ENCODE measurements around the gene C22orf39.
A peak's percentile ranks its signal among the peaks of the same experiment; 100 is the strongest.

C22orf39 gene

DNA sequence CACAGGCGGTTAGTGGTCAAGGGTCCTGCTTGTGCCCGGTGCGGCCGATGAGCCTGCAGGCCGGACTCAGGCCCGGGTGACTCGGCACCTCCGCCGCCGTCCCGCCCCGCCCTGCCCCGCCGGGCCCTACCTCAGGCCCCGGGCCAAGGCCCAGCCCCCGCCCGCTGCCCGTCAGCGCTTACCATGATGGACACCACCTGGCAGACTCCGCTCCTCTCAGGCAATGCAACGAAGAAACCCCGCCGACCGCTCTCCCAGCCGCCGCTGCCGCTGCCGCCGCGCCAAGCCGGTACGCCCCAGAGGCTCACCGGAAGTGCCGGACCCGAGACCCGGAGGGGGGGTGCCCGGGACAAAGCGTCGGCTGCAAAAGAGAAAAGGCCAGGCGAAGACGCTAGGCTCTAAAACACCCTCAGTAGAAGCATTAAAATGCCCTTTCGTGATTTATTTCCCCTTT is 31.4 kb upstream of the C22orf39 start, which contains the start of gene UFD1:
Gene UFD1, minus strand, starts transcription at position 293 of the 454 bp plus-strand sequence. Its CDS starts 108 bp downstream, at position 185.
- DNase-seq (peak; percentile 85), ATAC-seq (ENCODE audit: insufficient read depth, low read depth) (peak; percentile 64)
- no peaks in the 10 kb centered on the region for H3K27me3 ChIP-seq (ENCODE audit: insufficient read depth, low read length, poor library complexity)
- no peaks in the 10 kb centered on the region for H3K9me3 ChIP-seq (ENCODE audit: insufficient read depth, low read length, severe bottlenecking)
- peaks cover 59% of the 10 kb centered on the region for H4K20me1 ChIP-seq (ENCODE audit: insufficient read depth, low read length)
- peak within 1 kb of the TSS; percentile 52 to 98 for H3K4me3 ChIP-seq (ENCODE audit: low read depth in 1 of 2, low read length in 2 of 2)
- peaks cover 55% of the 10 kb centered on the region for H3K36me3 ChIP-seq (ENCODE audit: insufficient read depth, low read length)
- TF ChIP-seq EZH2 (IDR thresholded peaks at IDR 0.05; ENCODE audit: borderline replicate concordance, low read depth, low read length, severe bottlenecking) = no peak
- TF ChIP-seq, protein P1, sequence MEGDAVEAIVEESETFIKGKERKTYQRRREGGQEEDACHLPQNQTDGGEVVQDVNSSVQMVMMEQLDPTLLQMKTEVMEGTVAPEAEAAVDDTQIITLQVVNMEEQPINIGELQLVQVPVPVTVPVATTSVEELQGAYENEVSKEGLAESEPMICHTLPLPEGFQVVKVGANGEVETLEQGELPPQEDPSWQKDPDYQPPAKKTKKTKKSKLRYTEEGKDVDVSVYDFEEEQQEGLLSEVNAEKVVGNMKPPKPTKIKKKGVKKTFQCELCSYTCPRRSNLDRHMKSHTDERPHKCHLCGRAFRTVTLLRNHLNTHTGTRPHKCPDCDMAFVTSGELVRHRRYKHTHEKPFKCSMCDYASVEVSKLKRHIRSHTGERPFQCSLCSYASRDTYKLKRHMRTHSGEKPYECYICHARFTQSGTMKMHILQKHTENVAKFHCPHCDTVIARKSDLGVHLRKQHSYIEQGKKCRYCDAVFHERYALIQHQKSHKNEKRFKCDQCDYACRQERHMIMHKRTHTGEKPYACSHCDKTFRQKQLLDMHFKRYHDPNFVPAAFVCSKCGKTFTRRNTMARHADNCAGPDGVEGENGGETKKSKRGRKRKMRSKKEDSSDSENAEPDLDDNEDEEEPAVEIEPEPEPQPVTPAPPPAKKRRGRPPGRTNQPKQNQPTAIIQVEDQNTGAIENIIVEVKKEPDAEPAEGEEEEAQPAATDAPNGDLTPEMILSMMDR (IDR thresholded peaks at IDR 0.05; ENCODE audit: borderline replicate concordance, extremely low read depth, low read length, poor library complexity, severe bottlenecking) = no peak
- peak within 1 kb of the TSS; percentile 98 for H2AFZ ChIP-seq (ENCODE audit: low read depth, low read length)
- peak within 1 kb of the TSS; percentile 93 for H3K4me2 ChIP-seq (ENCODE audit: insufficient read depth, low read length)
- H3K27ac ChIP-seq (ENCODE audit: low read length) = peak within 1 kb of the TSS; percentile 100
- H3K9ac ChIP-seq (ENCODE audit: low read depth, low read length) = peak within 1 kb of the TSS; percentile 79
- peaks cover 47% of the 10 kb centered on the region for H3K4me1 ChIP-seq (ENCODE audit: insufficient read depth, low read length)
- peaks cover 86% of the 10 kb centered on the region for H3K79me2 ChIP-seq (ENCODE audit: insufficient read depth, low read length)

DNA sequence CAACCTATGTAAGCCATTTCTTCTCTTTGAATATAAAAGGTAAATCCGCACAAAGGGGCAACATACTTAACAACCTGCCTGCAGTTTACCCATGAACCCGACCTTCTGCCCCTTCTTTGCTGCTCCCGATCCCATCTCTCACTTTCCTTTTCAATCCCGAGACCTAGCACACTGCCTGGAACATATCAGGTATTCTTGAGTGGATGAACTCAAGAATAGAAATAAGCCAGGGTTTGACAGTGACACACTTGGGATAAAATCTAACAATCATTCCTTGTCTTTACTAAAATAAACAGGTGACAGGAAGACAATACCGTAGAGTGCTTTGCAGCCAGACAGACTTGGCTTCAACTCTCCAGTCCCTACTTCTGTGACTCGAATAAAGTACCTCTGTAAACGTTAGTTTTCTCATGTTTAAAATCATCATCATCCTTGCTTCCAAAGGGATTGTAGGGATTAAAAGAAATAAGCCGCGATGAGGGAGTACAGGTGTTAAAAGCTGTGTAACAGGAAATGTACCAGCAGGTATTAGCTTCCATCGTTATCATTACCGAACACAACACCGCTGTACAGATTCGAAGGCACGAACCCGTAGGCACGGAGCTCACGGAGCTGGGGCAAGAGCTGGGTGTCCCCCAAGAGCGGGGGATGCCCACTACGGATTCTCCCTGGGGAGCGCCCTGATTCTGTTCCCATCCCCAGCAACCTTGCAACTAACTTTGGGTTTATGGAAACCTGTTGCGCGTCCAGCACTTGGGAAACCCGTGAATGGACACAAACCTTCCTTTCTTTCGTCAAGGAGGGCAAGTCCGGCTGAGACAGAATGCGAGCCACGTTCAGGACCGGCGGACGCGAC is 30.8 kb upstream of the C22orf39 start:
- ATAC-seq (ENCODE audit: insufficient read depth, low read depth) (no peak), DNase-seq (peak; percentile 20)
- Histone ChIP-seq H2AFZ (ENCODE audit: low read depth, low read length) (peak overlapping the region; percentile 98), H3K9ac (ENCODE audit: low read depth, low read length) (peak overlapping the region; percentile 79), H3K9me3 (ENCODE audit: insufficient read depth, low read length, severe bottlenecking) (no peaks in the 10 kb centered on the region), H3K4me1 (ENCODE audit: insufficient read depth, low read length) (peaks cover 43% of the 10 kb centered on the region), H3K36me3 (ENCODE audit: insufficient read depth, low read length) (peaks cover 55% of the 10 kb centered on the region), H3K79me2 (ENCODE audit: insufficient read depth, low read length) (peaks cover 86% of the 10 kb centered on the region), H3K27me3 (ENCODE audit: insufficient read depth, low read length, poor library complexity) (no peaks in the 10 kb centered on the region), H4K20me1 (ENCODE audit: insufficient read depth, low read length) (peaks cover 63% of the 10 kb centered on the region), H3K27ac (ENCODE audit: low read length) (peak overlapping the region; percentile 100), H3K4me3 (ENCODE audit: low read depth in 1 of 2, low read length in 2 of 2) (peak overlapping the region; percentile 52 to 98), H3K4me2 (ENCODE audit: insufficient read depth, low read length) (peak overlapping the region; percentile 93)
- TF ChIP-seq EZH2 (IDR thresholded peaks at IDR 0.05; ENCODE audit: borderline replicate concordance, low read depth, low read length, severe bottlenecking) = no peak

DNA sequence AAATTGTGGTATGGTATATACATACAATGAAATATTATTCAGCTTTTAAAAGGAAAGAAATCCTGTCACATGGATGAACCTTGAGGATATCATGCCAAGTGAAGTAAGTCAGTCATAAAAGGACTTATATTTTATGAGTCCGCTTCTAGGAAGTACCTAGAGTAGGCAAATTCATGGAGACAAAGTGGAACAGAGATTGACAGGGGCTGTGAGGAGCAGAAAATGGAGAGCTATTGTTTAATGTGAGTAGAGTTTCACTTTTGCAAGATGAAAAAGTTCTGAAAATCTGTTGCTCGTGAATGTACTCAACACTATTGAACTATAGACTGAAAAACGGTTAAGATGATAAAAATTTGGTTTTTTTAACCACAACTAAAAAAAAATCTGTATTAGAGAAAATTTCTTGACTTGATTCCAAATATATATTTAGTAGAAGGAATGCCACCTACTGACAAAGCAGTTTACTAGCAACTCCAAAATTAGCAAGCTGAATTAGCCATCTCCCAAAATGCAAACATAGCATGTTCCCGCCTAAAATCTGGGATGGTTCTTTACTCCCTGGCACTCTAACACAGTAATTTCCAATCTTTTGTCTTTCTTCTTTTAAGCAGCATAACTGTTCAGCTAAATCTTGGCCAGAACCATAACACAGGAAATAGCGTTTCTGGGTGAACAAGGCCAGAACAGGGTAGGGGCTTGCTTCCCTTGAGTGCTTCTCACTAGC is 30.0 kb upstream of the C22orf39 start:
- Histone ChIP-seq H2AFZ (ENCODE audit: low read depth, low read length) (no peak overlapping the region), H3K4me1 (ENCODE audit: insufficient read depth, low read length) (peaks cover 43% of the 10 kb centered on the region), H3K36me3 (ENCODE audit: insufficient read depth, low read length) (peaks cover 56% of the 10 kb centered on the region), H3K27ac (ENCODE audit: low read length) (peak overlapping the region; percentile 100), H3K4me2 (ENCODE audit: insufficient read depth, low read length) (peak overlapping the region; percentile 93), H3K9ac (ENCODE audit: low read depth, low read length) (peak overlapping the region; percentile 79), H4K20me1 (ENCODE audit: insufficient read depth, low read length) (peaks cover 65% of the 10 kb centered on the region), H3K9me3 (ENCODE audit: insufficient read depth, low read length, severe bottlenecking) (no peaks in the 10 kb centered on the region), H3K79me2 (ENCODE audit: insufficient read depth, low read length) (peaks cover 87% of the 10 kb centered on the region), H3K27me3 (ENCODE audit: insufficient read depth, low read length, poor library complexity) (no peaks in the 10 kb centered on the region), H3K4me3 (ENCODE audit: low read depth in 1 of 2, low read length in 2 of 2) (peak overlapping the region; percentile 52 to 98; a peak in 3 of 4 replicates)
- no peak for DNase-seq
- TF ChIP-seq, protein P1 (IDR thresholded peaks at IDR 0.05; ENCODE audit: borderline replicate concordance, extremely low read depth, low read length, poor library complexity, severe bottlenecking) = peak; percentile 61
- no peak for TF ChIP-seq EZH2 (IDR thresholded peaks at IDR 0.05; ENCODE audit: borderline replicate concordance, low read depth, low read length, severe bottlenecking)
- no peak for ATAC-seq (ENCODE audit: insufficient read depth, low read depth)
